Trophoblast cell (in vitro differentiated cells and primary cell): ENCODE measurements around the gene DCAF5.
"Not testable (repeated sequence)": the region's sequence is repeated elsewhere in the genome, so short reads cannot be mapped to it uniquely, and the experiment has no call there.

Source experiments
- DNase-seq, 2 donors: peaks; one replicate each; pipeline ENCODE4 v3.0.0-alpha.2; 2016
- H2AFZ ChIP-seq: 2 replicates; pipeline ENCODE4 v1.6.1; 2013; ENCODE audit warnings: low read length, moderate library complexity, mild to moderate bottlenecking; ENCODE audit not compliant: insufficient read depth, poor library complexity
- H2AK5ac ChIP-seq: 2 replicates; pipeline ENCODE4 v1.6.1; 2013; ENCODE audit warnings: mild to moderate bottlenecking, low read length
- H2BK120ac ChIP-seq: 2 replicates; pipeline ENCODE4 v1.6.1; 2013; ENCODE audit warnings: low read length, mild to moderate bottlenecking, moderate library complexity; ENCODE audit not compliant: insufficient read depth, poor library complexity
- H2BK12ac ChIP-seq: 2 replicates; pipeline ENCODE4 v1.6.1; 2013; ENCODE audit warnings: mild to moderate bottlenecking, low read length, moderate library complexity
- H2BK5ac ChIP-seq: 2 replicates; pipeline ENCODE4 v1.6.1; 2013; ENCODE audit warnings: low read length, low read depth, moderate library complexity, mild to moderate bottlenecking; ENCODE audit not compliant: poor library complexity
- H3K14ac ChIP-seq: 2 replicates; pipeline ENCODE4 v1.6.1; 2013; ENCODE audit warnings: mild to moderate bottlenecking, low read length
- H3K18ac ChIP-seq: 2 replicates; pipeline ENCODE4 v1.6.1; 2013; ENCODE audit warnings: mild to moderate bottlenecking, low read length
- H3K23ac ChIP-seq: 2 replicates; pipeline ENCODE4 v1.6.1; 2013; ENCODE audit warnings: low read length
- H3K27ac ChIP-seq: 2 replicates; pipeline ENCODE4 v1.5.1; 2013; ENCODE audit warnings: low read depth, mild to moderate bottlenecking, inconsistent platforms, low read length, moderate library complexity
- H3K27me3 ChIP-seq: 2 replicates; pipeline ENCODE4 v1.6.1; 2013; ENCODE audit warnings: inconsistent platforms, mild to moderate bottlenecking, low read length, moderate library complexity; ENCODE audit not compliant: insufficient read depth
- H3K36me3 ChIP-seq, 2 experiments: 1 replicate in 1 of 2; 2 replicates in 1 of 2; pipeline ENCODE4 v1.6.1; 2013; ENCODE audit warnings: low read length in 2 of 2, mild to moderate bottlenecking in 2 of 2, moderate library complexity in 1 of 2; ENCODE audit not compliant: insufficient read depth in 2 of 2, control insufficient read depth in 1 of 2
- H3K4ac ChIP-seq: 2 replicates; pipeline ENCODE4 v1.6.1; 2013; ENCODE audit warnings: low read depth, mild to moderate bottlenecking, low read length, moderate library complexity
- H3K4me1 ChIP-seq, 2 experiments: 1 replicate in 1 of 2; 2 replicates in 1 of 2; pipeline ENCODE4 v1.6.1; 2013; ENCODE audit warnings: low read length in 2 of 2, mild to moderate bottlenecking in 2 of 2, moderate library complexity in 1 of 2; ENCODE audit not compliant: insufficient read depth in 2 of 2, control insufficient read depth in 1 of 2
- H3K4me2 ChIP-seq: 2 replicates; pipeline ENCODE4 v1.6.1; 2013; ENCODE audit warnings: inconsistent platforms, mild to moderate bottlenecking, low read length, moderate library complexity
- H3K4me3 ChIP-seq: 2 replicates; pipeline ENCODE4 v1.5.1; 2013; ENCODE audit warnings: mild to moderate bottlenecking, low read depth, low read length, inconsistent platforms
- H3K79me1 ChIP-seq: one replicate; pipeline ENCODE4 v1.6.1; 2013; ENCODE audit warnings: low read length
- H3K79me2 ChIP-seq: 2 replicates; pipeline ENCODE4 v1.6.1; 2013; ENCODE audit warnings: low read length, mild to moderate bottlenecking; ENCODE audit not compliant: control insufficient read depth, insufficient read depth, poor library complexity
- H3K9ac ChIP-seq: 2 replicates; pipeline ENCODE4 v1.6.1; 2013; ENCODE audit warnings: mild to moderate bottlenecking, low read length
- H3K9me3 ChIP-seq: 2 replicates; pipeline ENCODE4 v1.6.1; 2013; ENCODE audit warnings: low read depth, mild to moderate bottlenecking, control low read depth, inconsistent platforms, low read length; ENCODE audit not compliant: insufficient read depth
- H4K12ac ChIP-seq: 2 replicates; pipeline ENCODE4 v1.6.1; 2013; ENCODE audit warnings: low read depth, mild to moderate bottlenecking, low read length, moderate library complexity
- H4K8ac ChIP-seq: 2 replicates; pipeline ENCODE4 v1.6.1; 2013; ENCODE audit warnings: low read depth, mild to moderate bottlenecking, low read length, moderate library complexity
- H4K91ac ChIP-seq: one replicate; pipeline ENCODE4 v1.6.1; 2013; ENCODE audit warnings: low read depth, mild to moderate bottlenecking, low read length, moderate library complexity
- WGBS: extraction: QIAGEN DNeasy Blood & Tissue Kit; methylation state at CpG from one replicate; pipeline ENCODE4 v1.1.7; 2013; ENCODE audit warnings: missing lambda C conversion rate; ENCODE audit not compliant: insufficient read length, insufficient coverage; ENCODE audit errors: extremely low coverage; 5-methylcytosine and 5-hydroxymethylcytosine counted together

The DCAF5 gene

DNA sequence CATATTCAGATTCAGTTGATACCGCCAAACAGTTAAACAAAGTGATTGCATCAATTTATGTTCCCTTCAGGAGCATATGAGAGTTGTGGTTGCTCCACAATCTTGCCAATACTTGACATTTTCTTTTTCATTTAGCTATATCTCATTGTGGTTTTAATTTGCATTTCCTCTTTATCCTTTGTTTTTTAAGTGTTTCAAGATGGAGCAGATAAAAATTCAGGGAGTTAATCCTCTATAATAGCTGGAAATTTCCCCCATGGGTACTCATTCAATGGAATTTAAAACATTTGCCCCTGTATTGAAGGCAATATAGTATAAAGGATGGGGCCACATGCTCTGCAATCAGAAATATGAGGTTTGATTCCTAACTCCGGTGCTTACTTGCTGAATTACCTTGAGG lies 37.3 kb upstream of the DCAF5 start:
- Histone ChIP-seq H3K4me1 (no peaks in the 10 kb centered on the region), H3K18ac (no peak overlapping the region), H4K91ac (no peak overlapping the region), H3K23ac (no peak overlapping the region), H2BK5ac (no peak overlapping the region), H4K8ac (no peak overlapping the region), H3K79me1 (peaks cover 5% of the 10 kb centered on the region), H3K4ac (no peak overlapping the region), H3K4me2 (no peak overlapping the region), H3K4me3 (no peak overlapping the region), H3K9ac (no peak overlapping the region), H3K36me3 (no peaks in the 10 kb centered on the region), H3K27ac (no peak overlapping the region), H3K79me2 (peaks cover 3% of the 10 kb centered on the region), H3K14ac (no peak overlapping the region), H2AFZ (no peak overlapping the region), H3K9me3 (no peaks in the 10 kb centered on the region), H4K12ac (no peak overlapping the region), H2BK120ac (no peak overlapping the region), H3K27me3 (no peaks in the 10 kb centered on the region), H2BK12ac (no peak overlapping the region), H2AK5ac (no peak overlapping the region)
- DNase-seq = no peak
- WGBS = no CpG with 5 or more reads among the region's 2 CpGs

DNA sequence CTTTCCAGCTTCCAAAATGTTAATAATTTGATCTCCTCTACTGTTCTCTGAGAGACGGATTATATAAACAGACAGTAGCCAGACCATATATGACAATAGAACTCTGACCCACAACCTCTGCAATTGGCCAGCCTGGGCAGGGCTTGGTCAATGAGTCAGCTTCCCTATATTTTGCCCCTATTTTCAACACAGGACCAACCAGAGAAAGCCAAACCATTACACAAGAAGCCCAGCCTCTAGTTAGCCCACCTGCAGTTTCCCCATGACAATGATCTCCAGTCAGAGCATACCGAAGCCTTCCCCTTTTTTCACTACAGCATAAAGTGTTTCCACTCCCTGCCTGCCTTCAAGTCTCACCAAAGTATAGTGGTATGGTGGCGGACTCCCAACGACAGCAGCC lies 30.8 kb upstream of the DCAF5 start:
- H3K36me3 ChIP-seq = no peaks in the 10 kb centered on the region
- H3K4ac ChIP-seq = no peak overlapping the region
- no peak overlapping the region for H3K23ac ChIP-seq
- H3K14ac ChIP-seq = no peak overlapping the region
- H4K12ac ChIP-seq = no peak overlapping the region
- no peak overlapping the region for H3K18ac ChIP-seq
- DNase-seq = no peak
- H3K9ac ChIP-seq = no peak overlapping the region
- no peaks in the 10 kb centered on the region for H3K9me3 ChIP-seq
- H2AK5ac ChIP-seq = no peak overlapping the region
- no peak overlapping the region for H4K8ac ChIP-seq
- no peaks in the 10 kb centered on the region for H3K4me1 ChIP-seq
- H3K4me2 ChIP-seq = no peak overlapping the region
- no peak overlapping the region for H3K4me3 ChIP-seq
- no peak overlapping the region for H2BK5ac ChIP-seq
- H3K79me1 ChIP-seq = no peaks in the 10 kb centered on the region
- no peaks in the 10 kb centered on the region for H3K79me2 ChIP-seq
- no CpG with 5 or more reads among the region's 4 CpGs for WGBS
- H2BK12ac ChIP-seq = no peak overlapping the region
- no peak overlapping the region for H4K91ac ChIP-seq
- H2BK120ac ChIP-seq = no peak overlapping the region
- H3K27ac ChIP-seq = no peak overlapping the region
- H3K27me3 ChIP-seq = no peaks in the 10 kb centered on the region
- no peak overlapping the region for H2AFZ ChIP-seq

GRCh38 chr14:69182580-69182979 lies 29.7 kb upstream of the DCAF5 start:
- H3K79me2 ChIP-seq, H4K91ac ChIP-seq, H3K79me1 ChIP-seq, H4K8ac ChIP-seq, H3K9ac ChIP-seq, H2AK5ac ChIP-seq, H3K9me3 ChIP-seq, H2BK5ac ChIP-seq, DNase-seq, H3K23ac ChIP-seq, H3K18ac ChIP-seq, H2BK120ac ChIP-seq, H3K4me2 ChIP-seq, H2AFZ ChIP-seq, H3K27me3 ChIP-seq, H3K27ac ChIP-seq, H3K4me3 ChIP-seq, H3K14ac ChIP-seq, H2BK12ac ChIP-seq, H3K4ac ChIP-seq, H3K4me1 ChIP-seq, H3K36me3 ChIP-seq, H4K12ac ChIP-seq: not testable (repeated sequence)
- no CpG with 5 or more reads among the region's 1 CpG for WGBS

- no peaks in the 10 kb centered on the region for H3K79me2 ChIP-seq
- no peak overlapping the region for H3K23ac ChIP-seq
- peak; percentile 40 to 91 for DNase-seq
- no peak overlapping the region for H3K4me2 ChIP-seq
- no peak overlapping the region for H2BK120ac ChIP-seq
- H4K12ac ChIP-seq = no peak overlapping the region
- H2BK5ac ChIP-seq = no peak overlapping the region
- no peak overlapping the region for H3K4me3 ChIP-seq
- H2BK12ac ChIP-seq = no peak overlapping the region
- no peaks in the 10 kb centered on the region for H3K36me3 ChIP-seq
- no peaks in the 10 kb centered on the region for H3K9me3 ChIP-seq
- no peak overlapping the region for H3K27ac ChIP-seq
- no peaks in the 10 kb centered on the region for H3K4me1 ChIP-seq
- H3K79me1 ChIP-seq = no peaks in the 10 kb centered on the region
- no peaks in the 10 kb centered on the region for H3K27me3 ChIP-seq
- no peak overlapping the region for H3K9ac ChIP-seq
- no peak overlapping the region for H2AK5ac ChIP-seq
- H3K18ac ChIP-seq = no peak overlapping the region
- H3K14ac ChIP-seq = no peak overlapping the region
- no peak overlapping the region for H3K4ac ChIP-seq
- no peak overlapping the region for H2AFZ ChIP-seq
- H4K8ac ChIP-seq = no peak overlapping the region
- H4K91ac ChIP-seq = no peak overlapping the region
These were observed 28.6 kb upstream of the DCAF5 start for GRCh38 chr14:69181491-69181890.

- H3K4me3 ChIP-seq = no peak overlapping the region
- no peak overlapping the region for H3K4ac ChIP-seq
- no peak overlapping the region for H3K4me2 ChIP-seq
- H3K23ac ChIP-seq = no peak overlapping the region
- no peaks in the 10 kb centered on the region for H3K36me3 ChIP-seq
- H3K4me1 ChIP-seq = no peaks in the 10 kb centered on the region
- H2BK5ac ChIP-seq = no peak overlapping the region
- no peak overlapping the region for H3K9ac ChIP-seq
- H3K27ac ChIP-seq = no peak overlapping the region
- no peak overlapping the region for H3K18ac ChIP-seq
- H4K8ac ChIP-seq = no peak overlapping the region
- no peaks in the 10 kb centered on the region for H3K79me1 ChIP-seq
- H4K91ac ChIP-seq = no peak overlapping the region
- H2AK5ac ChIP-seq = no peak overlapping the region
- H2BK12ac ChIP-seq = no peak overlapping the region
- H2BK120ac ChIP-seq = no peak overlapping the region
- no peaks in the 10 kb centered on the region for H3K79me2 ChIP-seq
- DNase-seq = no peak
- no peaks in the 10 kb centered on the region for H3K27me3 ChIP-seq
- H3K14ac ChIP-seq = no peak overlapping the region
- H2AFZ ChIP-seq = no peak overlapping the region
- no peaks in the 10 kb centered on the region for H3K9me3 ChIP-seq
- no peak overlapping the region for H4K12ac ChIP-seq
These were observed 22.2 kb upstream of the DCAF5 start for GRCh38 chr14:69175130-69175529.
